DOHH2 (cell line): ENCODE measurements around the gene RAPGEF3.

Experiments used
- CTCF ChIP-seq: fragments of 200-600 bp; sonication (generic); IDR thresholded peaks from one replicate; pipeline ENCODE4 v1.5.1; 2014; ENCODE audit warnings: antibody characterized with exemption, mild to moderate bottlenecking, low read depth, low read length; ENCODE audit not compliant: poor library complexity, severe bottlenecking
- EZH2phosphoT487 ChIP-seq: fragments of 200-600 bp; sonication (generic); IDR thresholded peaks from 2 replicates; pipeline ENCODE4 v1.6.1; 2017; ENCODE audit warnings: borderline replicate concordance, mild to moderate bottlenecking, antibody characterized with exemption, low read length, moderate library complexity, mixed read lengths

- peak; percentile 44 for TF ChIP-seq CTCF
- TF ChIP-seq EZH2phosphoT487: no peak
Measured at GRCh38 chr12:47802312-47802711, 43.6 kb upstream of the RAPGEF3 start.
